ENCODE results near the gene SYT10.
A peak's percentile ranks its signal among the peaks of the same experiment; 100 is the strongest.

SYT10 gene

GRCh38 chr12:33439587-33440011 is at the start of gene SYT10:
SYT10 (minus strand) TSS chr12:33439819; CDS start chr12:33439522, 297 bp downstream.
- DNase-seq (ENCODE audit: low read depth): no peak
- H3K4me3 ChIP-seq (ENCODE audit: low read length): peak within 1 kb of the TSS; percentile 67
- no peak for TF ChIP-seq CTCF (conservative IDR thresholded peaks at IDR 0.05; ENCODE audit: low read depth, low read length)

GRCh38 chr12:33488036-33488435 is 48.4 kb upstream of the SYT10 start:
- no peak overlapping the region for H3K4me3 ChIP-seq (ENCODE audit: low read length)
- no peak for DNase-seq (ENCODE audit: low read depth)

GRCh38 chr12:33486058-33486457 is 46.4 kb upstream of the SYT10 start:
- no peak for DNase-seq (ENCODE audit: low read depth)
- H3K4me3 ChIP-seq (ENCODE audit: low read length): no peak overlapping the region
- TF ChIP-seq CTCF (conservative IDR thresholded peaks at IDR 0.05; ENCODE audit: low read depth, low read length): no peak

More at GRCh38 chr12:33488036-33488435, 48.4 kb upstream of the SYT10 start:
- no peak for TF ChIP-seq CTCF (conservative IDR thresholded peaks at IDR 0.05; ENCODE audit: low read depth, low read length)

GRCh38 chr12:33484161-33484560 is 44.5 kb upstream of the SYT10 start:
- no peak overlapping the region for H3K4me3 ChIP-seq (ENCODE audit: low read length)
- TF ChIP-seq CTCF (conservative IDR thresholded peaks at IDR 0.05; ENCODE audit: low read depth, low read length): no peak
- DNase-seq (ENCODE audit: low read depth): no peak

GRCh38 chr12:33480366-33480765 is 40.7 kb upstream of the SYT10 start:
- DNase-seq (ENCODE audit: low read depth): no peak
- no peak for TF ChIP-seq CTCF (conservative IDR thresholded peaks at IDR 0.05; ENCODE audit: low read depth, low read length)
- H3K4me3 ChIP-seq (ENCODE audit: low read length): no peak overlapping the region

- no peak for TF ChIP-seq CTCF (conservative IDR thresholded peaks at IDR 0.05; ENCODE audit: low read depth, low read length)
- peak; percentile 64 for DNase-seq (ENCODE audit: low read depth)
- no peak overlapping the region for H3K4me3 ChIP-seq (ENCODE audit: low read length)
Measured at GRCh38 chr12:33476058-33476457, 36.4 kb upstream of the SYT10 start.

- no peak for TF ChIP-seq CTCF (conservative IDR thresholded peaks at IDR 0.05; ENCODE audit: low read depth, low read length)
- DNase-seq (ENCODE audit: low read depth): no peak
- H3K4me3 ChIP-seq (ENCODE audit: low read length): no peak overlapping the region
Measured at GRCh38 chr12:33472299-33472698, 32.7 kb upstream of the SYT10 start.
